WTC11 (cell line): Measurements from ENCODE around the gene PLCXD1.

Experiments used
- CTCF ChIP-seq: fragments of 200-600 bp; IDR thresholded peaks from 2 replicates; pipeline ENCODE4 v1.8.0; 2022; ENCODE audit warnings: antibody characterized with exemption
- MAX ChIP-seq: sonication (generic); formaldehyde crosslinking; IDR thresholded peaks from 2 replicates; pipeline ENCODE4 v1.8.0; 2022; ENCODE audit warnings: mild to moderate bottlenecking, missing genetic modification reagents
- NFE2L1 ChIP-seq: sonication (generic); formaldehyde crosslinking; IDR thresholded peaks from 2 replicates; pipeline ENCODE4 v1.8.1; 2023; ENCODE audit warnings: missing genetic modification reagents
- NFYB ChIP-seq: sonication (generic); formaldehyde crosslinking; conservative IDR thresholded peaks from 2 replicates; pipeline ENCODE4 v1.8.0; 2022; ENCODE audit warnings: low read depth, missing genetic modification reagents
- NR3C1 ChIP-seq: sonication (generic); formaldehyde crosslinking; conservative IDR thresholded peaks from 2 replicates; pipeline ENCODE4 v1.8.1; 2023; ENCODE audit warnings: low read depth, mild to moderate bottlenecking, missing genetic modification reagents
- SMAD3 ChIP-seq: sonication (generic); formaldehyde crosslinking; IDR thresholded peaks from 2 replicates; pipeline ENCODE4 v1.8.0; 2022; ENCODE audit warnings: missing genetic modification reagents, mild to moderate bottlenecking, borderline replicate concordance

- TF ChIP-seq CTCF, result no peak
- TF ChIP-seq SMAD3, result no peak
- no peak for TF ChIP-seq NFE2L1 (CRISPR knock-in tag)
- no peak for TF ChIP-seq NFYB (CRISPR knock-in tag)
- no peak for TF ChIP-seq MAX
- no peak for TF ChIP-seq NR3C1 (CRISPR knock-in tag)
Measured at GRCh38 chrX:270848-271367, 10.3 kb upstream of the PLCXD1 start.
